DND-41 (cell line): ENCODE data around the gene F11.

Experiments used
- CTCF ChIP-seq: IDR thresholded peaks from 2 replicates; pipeline ENCODE4 v1.5.1; 2012; ENCODE audit warnings: borderline replicate concordance, low read length, moderate library complexity, mild to moderate bottlenecking; ENCODE audit not compliant: poor library complexity, severe bottlenecking; ENCODE audit errors: extremely low read depth
- EZH2 ChIP-seq: IDR thresholded peaks from 3 replicates; pipeline ENCODE4 v1.6.1; 2012; ENCODE audit warnings: borderline replicate concordance, low read depth, mild to moderate bottlenecking, moderate library complexity, low read length, inconsistent platforms; ENCODE audit not compliant: severe bottlenecking

GRCh38 chr4:186240452-186240847 is 25.5 kb upstream of the F11 start:
- TF ChIP-seq EZH2 (no peak), CTCF (no peak)
